Astrocyte of the spinal cord (primary cell): ENCODE measurements around the gene VEZT.

Source experiments
- DNase-seq: peaks from one replicate; pipeline ENCODE4 v3.0.0; 2011; ENCODE audit warnings: low read depth, low spot score
- H3K4me3 ChIP-seq: 2 replicates; pipeline ENCODE4 v1.5.1; 2011; ENCODE audit warnings: low read depth, mild to moderate bottlenecking, low read length, moderate library complexity
- CTCF ChIP-seq: IDR thresholded peaks from 2 replicates; pipeline ENCODE4 v1.5.1; 2012; ENCODE audit warnings: low read depth, mild to moderate bottlenecking, low read length, inconsistent platforms
- in situ Hi-C: cut with HindIII; loops from 2 replicates; pipeline ENCODE4 v1.10.0; 2017; ENCODE audit warnings: low sequenced_read_pairs

The VEZT gene

DNA sequence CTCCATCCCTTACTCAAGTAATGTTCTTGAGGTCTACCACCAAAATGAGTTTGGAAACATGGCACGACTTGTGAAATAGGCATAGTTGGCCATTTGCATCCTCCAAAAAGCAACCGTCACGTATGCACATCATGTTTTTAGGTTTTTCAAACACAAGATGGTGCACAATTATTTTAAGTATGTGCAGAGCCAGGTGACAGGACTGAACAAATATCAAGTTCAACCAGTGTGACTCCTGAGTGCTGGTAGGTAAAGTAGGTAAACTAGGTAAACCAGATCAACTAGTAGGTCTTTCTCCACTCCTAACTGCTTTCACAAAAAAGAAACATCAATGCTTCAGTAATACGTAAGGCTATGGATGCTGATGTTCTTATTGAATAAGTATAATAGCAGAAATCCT lies 39.5 kb upstream of the VEZT start:
- H3K4me3 ChIP-seq: no peak overlapping the region
- TF ChIP-seq CTCF: no peak
- in situ Hi-C loops: no loop called here
- DNase-seq: no peak

DNA sequence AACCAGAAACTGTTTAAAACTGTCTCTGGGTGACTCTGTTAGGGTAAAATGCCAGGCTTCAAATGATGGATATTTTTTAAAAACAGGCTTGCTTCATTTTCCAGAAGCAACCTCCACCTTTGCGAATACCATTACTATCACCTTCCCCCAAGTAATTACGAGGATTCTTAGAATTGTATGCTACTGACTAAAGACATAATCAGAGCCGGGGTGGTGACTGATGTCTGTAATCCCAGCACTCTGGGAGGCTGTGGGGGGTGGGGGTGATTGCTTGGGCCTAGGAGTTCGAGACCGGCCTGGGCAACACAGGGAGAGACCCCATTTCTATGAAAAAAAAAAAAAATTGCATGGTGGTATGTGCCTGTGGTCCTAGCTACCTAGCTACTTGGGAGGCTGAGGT lies 38.6 kb upstream of the VEZT start:
- TF ChIP-seq CTCF: no peak
- in situ Hi-C loops: no loop called here
- DNase-seq: no peak

DNA sequence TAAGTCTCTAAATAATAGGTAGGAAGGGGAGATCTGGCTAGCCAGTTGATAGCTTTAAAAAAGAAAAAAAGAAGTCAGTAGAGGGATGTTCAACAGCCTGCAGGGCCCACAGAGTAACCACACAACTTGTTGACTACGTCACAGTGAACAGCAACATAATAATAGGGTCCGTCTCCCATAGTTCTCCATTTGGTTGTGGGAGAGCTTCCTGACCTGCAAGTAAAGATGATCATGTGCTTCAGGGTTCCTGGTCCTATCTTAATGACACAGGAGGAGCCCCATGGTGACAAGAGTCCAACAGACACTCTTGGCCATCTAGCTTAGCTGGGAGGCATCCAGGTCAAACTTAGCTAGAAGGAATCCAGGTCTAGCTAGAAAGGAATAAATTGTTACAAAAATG lies 36.5 kb upstream of the VEZT start:
- no peak overlapping the region for H3K4me3 ChIP-seq
- no peak for TF ChIP-seq CTCF
- in situ Hi-C loops: no loop called here
- DNase-seq: no peak

More for the DNA sequence above, 38.6 kb upstream of the VEZT start:
- H3K4me3 ChIP-seq: no peak overlapping the region

GRCh38 chr12:95182868-95183415 lies 34.7 kb upstream of the VEZT start:
- in situ Hi-C loops: no loop called here
- no peak overlapping the region for H3K4me3 ChIP-seq
- DNase-seq: peak; percentile 82
- no peak for TF ChIP-seq CTCF

GRCh38 chr12:95184121-95184520 lies 33.5 kb upstream of the VEZT start:
- in situ Hi-C loops: no loop called here
- no peak for DNase-seq
- no peak for TF ChIP-seq CTCF
- no peak overlapping the region for H3K4me3 ChIP-seq

- in situ Hi-C loops: no loop called here
- no peak for TF ChIP-seq CTCF
- H3K4me3 ChIP-seq: no peak overlapping the region
- DNase-seq: no peak
These were observed 32.5 kb upstream of the VEZT start for GRCh38 chr12:95185072-95185471.

DNA sequence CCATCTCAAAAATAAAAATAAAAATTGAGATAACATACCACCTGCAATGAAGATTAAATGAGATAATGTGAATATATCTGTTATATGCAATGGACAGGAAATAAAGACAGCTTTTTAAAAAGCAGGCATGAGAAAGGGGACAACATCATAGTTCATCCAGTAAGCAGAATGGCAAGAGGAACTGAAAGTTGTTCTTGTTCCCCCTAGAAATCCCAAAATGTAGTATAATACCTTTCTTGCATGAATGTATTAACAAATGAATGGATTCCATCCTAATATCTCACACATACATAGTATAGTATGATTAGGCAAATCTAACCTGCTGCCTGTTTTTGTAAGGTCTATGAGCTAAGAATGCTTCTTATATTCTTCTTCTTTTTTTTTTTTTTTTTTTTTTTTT lies 31.8 kb upstream of the VEZT start:
- no peak for DNase-seq
- in situ Hi-C loops: no loop called here
- no peak overlapping the region for H3K4me3 ChIP-seq
- TF ChIP-seq CTCF: no peak
